Nasal cavity respiratory epithelium epithelial cell of viscerocranial mucosa (primary cell): Measurements from ENCODE around the gene AGR2. TPM values are rescaled to one million over a fixed set of nuclear protein-coding genes. Genes with fewer than 3 reads are reported as not detected.

Source experiments
- total RNA-seq: library from RNA; depleted of rRNA; stranded (reverse); fragments of >200 nt; gene quantifications from 2 replicates; pipeline ENCODE4 v1.2.3, GENCODE V29; 2014

The AGR2 gene
- 11.5 and 139 TPM in 2 replicates for total RNA-seq

DNA sequence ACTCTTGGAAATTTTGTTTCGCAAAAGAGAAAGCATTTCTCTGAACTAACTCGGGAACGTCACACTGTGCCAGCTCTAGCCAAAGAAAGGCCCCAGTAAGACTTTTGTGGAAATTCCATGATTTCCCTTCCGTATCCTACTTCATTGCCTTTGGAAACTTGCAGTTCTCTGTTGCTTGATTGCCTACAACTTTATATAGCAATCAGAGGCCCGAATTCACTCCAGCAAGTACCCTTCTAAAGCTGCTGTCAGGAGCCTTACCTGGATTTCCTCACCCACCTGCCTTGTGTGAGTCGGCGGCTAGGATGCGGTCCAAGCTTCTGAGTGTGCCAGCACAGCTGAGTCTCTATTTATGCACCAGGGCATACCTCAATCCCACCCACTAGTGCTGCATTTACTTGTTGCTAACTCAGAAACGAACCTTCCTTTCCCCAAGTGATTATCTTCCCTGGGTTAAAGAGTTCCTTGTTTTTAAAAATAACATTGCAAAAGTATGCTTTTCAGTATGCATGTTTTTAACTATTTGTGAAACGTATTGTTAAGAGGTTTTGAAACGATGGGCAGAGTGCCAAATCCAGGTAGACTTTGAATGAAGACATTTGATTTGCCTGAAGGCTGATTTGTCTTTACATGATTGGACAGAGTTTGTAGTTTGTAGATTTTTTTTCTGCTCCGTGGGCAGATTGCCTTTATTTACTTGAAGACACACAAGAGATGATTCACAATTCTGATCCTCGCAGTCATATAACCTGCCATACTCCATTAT lies at the start of gene AGR2:
Gene AGR2, minus strand, starts transcription at position 326 of the 766 bp plus-strand sequence. CDS start 3,203 bp downstream, outside the sequence.

DNA sequence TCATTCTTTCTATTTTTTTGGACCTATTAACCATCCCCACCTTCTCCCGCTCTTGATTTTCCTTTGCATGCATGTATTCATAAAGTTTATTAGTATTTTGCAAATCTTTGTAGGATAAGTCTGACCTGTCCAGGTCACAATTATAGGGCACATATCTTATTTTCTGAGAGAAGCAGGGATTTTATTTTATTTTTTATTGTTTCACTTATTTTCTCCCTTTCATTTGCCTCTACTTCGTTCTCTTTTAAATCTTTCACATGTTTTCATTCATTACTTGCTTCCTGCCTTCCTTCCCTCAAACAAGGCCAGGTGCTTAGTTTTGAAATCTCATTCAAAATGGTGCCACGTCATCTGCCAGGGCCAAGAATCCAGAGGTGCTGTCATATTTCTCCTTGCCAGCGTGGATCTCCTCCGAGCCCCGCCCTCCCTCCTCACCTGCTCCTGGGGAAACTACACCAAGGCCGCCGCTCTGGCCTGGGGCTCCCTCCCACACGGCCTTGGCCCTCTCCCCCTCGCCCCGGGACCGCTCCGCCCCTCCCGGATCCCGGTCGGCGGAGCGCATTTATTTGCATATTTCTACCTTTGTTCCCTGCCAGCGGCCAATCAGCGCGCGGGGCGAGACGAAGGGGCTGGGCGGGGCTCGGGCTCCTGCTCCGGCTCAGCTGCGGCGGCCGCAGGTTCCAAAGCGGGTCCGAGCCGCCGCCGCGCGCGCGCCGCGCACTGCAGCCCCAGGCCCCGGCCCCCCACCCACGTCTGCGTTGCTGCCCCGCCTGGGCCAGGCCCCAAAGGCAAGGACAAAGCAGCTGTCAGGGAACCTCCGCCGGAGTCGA lies 51.5 kb downstream of the AGR2 start, which contains the start of gene TSPAN13:
Gene TSPAN13, plus strand, starts transcription at position 654 of the 830 bp plus-strand sequence. CDS start 213 bp downstream, outside the sequence.

Other genes starting within 250 kb of the AGR2 start
- 8.2 and 11.6 TPM in 2 replicates for gene ANKMY2, start 159.2 kb downstream of the AGR2 start, total RNA-seq
- gene BZW2, start 158.8 kb downstream of the AGR2 start, total RNA-seq, result 74.5 and 89.5 TPM in 2 replicates
- gene TSPAN13, start 51.2 kb downstream of the AGR2 start, total RNA-seq, result 26.6 and 41.0 TPM in 2 replicates
- not detected in 2 replicates for gene AGR3, start 77.0 kb upstream of the AGR2 start, total RNA-seq